Adrenal gland (tissue), 5 donors: ENCODE results near the gene COL18A1.

Experiments
- POLR2A ChIP-seq, 2 donors: fragments of 450-650 bp; IDR thresholded peaks; one replicate each; pipeline ENCODE4 v1.6.1; 2017; ENCODE audit warnings: antibody characterized with exemption in 2 of 2, mild to moderate bottlenecking in 2 of 2, moderate library complexity in 1 of 2
- TF ChIP-seq, protein P1 (sequence below), 6 experiments: fragments of 450-650 bp in 4 of 6; fragments of 200-600 bp in 2 of 6; sonication (generic) in 1 of 6; IDR thresholded peaks; 1 replicate in 5 of 6; 2 replicates in 1 of 6; pipeline versions ENCODE4 v1.5.1 to v1.8.0; 2016 to 2021; ENCODE audit warnings: antibody characterized with exemption in 6 of 6, mild to moderate bottlenecking in 2 of 6, moderate library complexity in 1 of 6
- donor health status: DM: no; HTN: no; CAD: no.

DNA sequence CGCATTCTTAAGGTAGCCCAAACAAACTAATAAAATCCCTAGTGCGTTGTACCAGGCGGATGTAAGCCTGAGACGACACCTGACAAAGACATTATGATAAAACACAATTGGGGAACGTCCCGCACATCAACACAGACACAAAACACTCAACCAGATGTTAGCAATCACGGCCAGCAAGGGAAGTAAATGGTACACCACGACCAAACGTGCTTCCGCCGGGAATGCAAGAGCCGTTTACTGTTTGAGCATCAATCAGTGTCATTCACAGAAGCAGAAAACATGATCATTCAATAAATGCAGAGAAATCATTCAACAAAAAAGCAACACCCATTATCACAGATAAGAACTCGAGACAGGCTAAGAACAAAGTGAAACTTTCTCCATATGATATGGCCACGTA, 49.4 kb upstream of the COL18A1 start:
- TF ChIP-seq, protein P1, sequence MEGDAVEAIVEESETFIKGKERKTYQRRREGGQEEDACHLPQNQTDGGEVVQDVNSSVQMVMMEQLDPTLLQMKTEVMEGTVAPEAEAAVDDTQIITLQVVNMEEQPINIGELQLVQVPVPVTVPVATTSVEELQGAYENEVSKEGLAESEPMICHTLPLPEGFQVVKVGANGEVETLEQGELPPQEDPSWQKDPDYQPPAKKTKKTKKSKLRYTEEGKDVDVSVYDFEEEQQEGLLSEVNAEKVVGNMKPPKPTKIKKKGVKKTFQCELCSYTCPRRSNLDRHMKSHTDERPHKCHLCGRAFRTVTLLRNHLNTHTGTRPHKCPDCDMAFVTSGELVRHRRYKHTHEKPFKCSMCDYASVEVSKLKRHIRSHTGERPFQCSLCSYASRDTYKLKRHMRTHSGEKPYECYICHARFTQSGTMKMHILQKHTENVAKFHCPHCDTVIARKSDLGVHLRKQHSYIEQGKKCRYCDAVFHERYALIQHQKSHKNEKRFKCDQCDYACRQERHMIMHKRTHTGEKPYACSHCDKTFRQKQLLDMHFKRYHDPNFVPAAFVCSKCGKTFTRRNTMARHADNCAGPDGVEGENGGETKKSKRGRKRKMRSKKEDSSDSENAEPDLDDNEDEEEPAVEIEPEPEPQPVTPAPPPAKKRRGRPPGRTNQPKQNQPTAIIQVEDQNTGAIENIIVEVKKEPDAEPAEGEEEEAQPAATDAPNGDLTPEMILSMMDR (IDR thresholded peaks at IDR 0.05), result no peak
- no peak for TF ChIP-seq POLR2A (IDR thresholded peaks at IDR 0.05)
